Mesenchymal stem cell (in vitro differentiated cells and primary cell): Measurements from ENCODE around the gene ZNF747.

Source experiments
- DNase-seq: peaks from one replicate; pipeline ENCODE4 v3.0.0-alpha.2; 2013
- H2AFZ ChIP-seq: one replicate; pipeline ENCODE4 v1.6.1; 2013; ENCODE audit warnings: low read depth, mild to moderate bottlenecking, control low read depth, inconsistent platforms, low read length, moderate library complexity
- H2AK5ac ChIP-seq: 2 replicates; pipeline ENCODE4 v1.6.1; 2013; ENCODE audit warnings: low read length, moderate library complexity, mild to moderate bottlenecking, inconsistent platforms; ENCODE audit not compliant: severe bottlenecking
- H2BK120ac ChIP-seq: one replicate; pipeline ENCODE4 v1.6.1; 2013; ENCODE audit warnings: low read depth, mild to moderate bottlenecking, inconsistent platforms, low read length, moderate library complexity
- H2BK12ac ChIP-seq, 2 experiments: one replicate each; pipeline ENCODE4 v1.6.1; 2013; ENCODE audit warnings: inconsistent platforms in 2 of 2, low read length in 2 of 2, mild to moderate bottlenecking in 2 of 2, moderate library complexity in 2 of 2, control low read depth in 1 of 2
- H2BK15ac ChIP-seq: one replicate; pipeline ENCODE4 v1.6.1; 2013; ENCODE audit warnings: mild to moderate bottlenecking, low read depth, inconsistent platforms; ENCODE audit not compliant: poor library complexity, severe bottlenecking
- H2BK5ac ChIP-seq: 2 replicates; pipeline ENCODE4 v1.6.1; 2013; ENCODE audit warnings: low read depth, mild to moderate bottlenecking, low read length, control low read depth, inconsistent platforms; ENCODE audit not compliant: poor library complexity, severe bottlenecking
- H3K14ac ChIP-seq, 2 experiments: one replicate each; pipeline ENCODE4 v1.6.1; 2013; ENCODE audit warnings: inconsistent platforms in 2 of 2, low read length in 2 of 2, control low read depth in 1 of 2, mild to moderate bottlenecking in 1 of 2, moderate library complexity in 1 of 2
- H3K18ac ChIP-seq, 2 experiments: one replicate each; pipeline ENCODE4 v1.6.1; 2013; ENCODE audit warnings: inconsistent platforms in 2 of 2, low read length in 2 of 2, control low read depth in 1 of 2, low read depth in 1 of 2, mild to moderate bottlenecking in 1 of 2
- H3K23ac ChIP-seq, 2 experiments: one replicate each; pipeline ENCODE4 v1.6.1; 2013; ENCODE audit warnings: inconsistent platforms in 2 of 2, low read length in 2 of 2, mild to moderate bottlenecking in 2 of 2, moderate library complexity in 2 of 2, control low read depth in 1 of 2
- H3K27ac ChIP-seq: 2 replicates; pipeline ENCODE4 v1.5.1; 2013; ENCODE audit warnings: mild to moderate bottlenecking, moderate library complexity, low read length, control low read depth, inconsistent platforms; ENCODE audit not compliant: poor library complexity, severe bottlenecking
- H3K27me3 ChIP-seq, 2 experiments: 2 replicates each; pipeline versions ENCODE4 v1.6.1 to v1.7.0; 2013; ENCODE audit warnings: low read length in 2 of 2, mild to moderate bottlenecking in 2 of 2, moderate library complexity in 2 of 2, control low read depth in 1 of 2, inconsistent platforms in 1 of 2; ENCODE audit not compliant: control insufficient read depth in 1 of 2, insufficient read depth in 1 of 2
- H3K36me3 ChIP-seq, 2 experiments: 2 replicates each; pipeline versions ENCODE4 v1.6.1 to v1.7.0; 2013; ENCODE audit warnings: low read length in 2 of 2, control low read depth in 1 of 2, inconsistent platforms in 1 of 2, low read depth in 1 of 2, mild to moderate bottlenecking in 1 of 2; ENCODE audit not compliant: insufficient read depth in 2 of 2, control insufficient read depth in 1 of 2
- H3K4ac ChIP-seq, 2 experiments: one replicate each; pipeline ENCODE4 v1.6.1; 2013; ENCODE audit warnings: inconsistent platforms in 2 of 2, low read length in 2 of 2, mild to moderate bottlenecking in 2 of 2, moderate library complexity in 2 of 2, control low read depth in 1 of 2, low read depth in 1 of 2
- H3K4me1 ChIP-seq: 2 replicates; pipeline ENCODE4 v1.6.1; 2013; ENCODE audit warnings: low read depth, low read length, control low read depth; ENCODE audit not compliant: control insufficient read depth, insufficient read depth
- H3K4me2 ChIP-seq: 2 replicates; pipeline ENCODE4 v1.6.1; 2013; ENCODE audit warnings: low read length, mild to moderate bottlenecking, inconsistent platforms; ENCODE audit not compliant: poor library complexity, severe bottlenecking
- H3K4me3 ChIP-seq, 2 experiments: 2 replicates each; pipeline versions ENCODE4 v1.5.1 to v1.7.0; 2013; ENCODE audit warnings: low read length in 2 of 2, mild to moderate bottlenecking in 2 of 2, control low read depth in 1 of 2, low read depth in 1 of 2; ENCODE audit not compliant: insufficient read depth in 1 of 2
- H3K79me1 ChIP-seq: replicated peaks from 2 replicates; pipeline ENCODE4 v1.6.1; 2013; ENCODE audit warnings: mild to moderate bottlenecking, control low read depth, low read length, inconsistent platforms; ENCODE audit not compliant: poor library complexity, severe bottlenecking
- H3K9ac ChIP-seq: 2 replicates; pipeline ENCODE4 v1.7.0; 2013; ENCODE audit warnings: mild to moderate bottlenecking, low read length, moderate library complexity
- H3K9me3 ChIP-seq: 2 replicates; pipeline ENCODE4 v1.7.0; 2013; ENCODE audit warnings: mild to moderate bottlenecking, low read length; ENCODE audit not compliant: control insufficient read depth
- H4K8ac ChIP-seq: one replicate; pipeline ENCODE4 v1.6.1; 2013; ENCODE audit warnings: inconsistent platforms, mild to moderate bottlenecking, low read length, moderate library complexity
- H4K91ac ChIP-seq: one replicate; pipeline ENCODE4 v1.6.1; 2013; ENCODE audit warnings: mild to moderate bottlenecking, low read length, inconsistent platforms
- WGBS: methylation state at CpG from one replicate; pipeline ENCODE4 v1.1.7; 2013; ENCODE audit warnings: mixed read lengths; 5-methylcytosine and 5-hydroxymethylcytosine counted together

The ZNF747 gene

DNA sequence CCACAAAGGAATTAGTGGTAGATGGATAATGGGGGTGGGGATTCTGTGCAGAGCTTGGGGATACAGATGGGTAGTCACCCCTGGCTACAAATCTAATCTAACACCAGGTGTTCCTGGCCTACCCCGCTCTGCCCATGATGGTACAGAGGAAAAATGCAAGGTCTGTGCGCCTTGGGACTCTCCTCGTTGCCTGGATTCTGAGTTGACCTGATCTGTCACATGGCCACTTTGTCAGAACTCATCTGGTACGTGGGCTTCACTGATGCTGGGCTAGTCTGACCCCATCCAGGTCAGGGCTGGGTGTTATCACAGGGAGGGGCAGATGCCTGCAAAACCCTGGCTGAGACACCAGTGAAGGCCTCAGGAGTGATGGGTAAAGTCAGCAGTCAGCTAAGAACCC is 18.3 kb upstream of the ZNF747 start:
- 94% methylated on average over 4 of the region's 4 CpGs for WGBS
- peak overlapping the region; percentile 32 for H2BK5ac ChIP-seq
- no peak for DNase-seq
- no peak overlapping the region for H4K91ac ChIP-seq
- H3K27ac ChIP-seq = no peak overlapping the region
- peaks cover 27% of the 10 kb centered on the region for H3K79me1 ChIP-seq
- H4K8ac ChIP-seq = no peak overlapping the region
- no peak overlapping the region for H3K4me3 ChIP-seq
- H3K4me2 ChIP-seq = no peak overlapping the region
- peaks cover 27 to 30% of the 10 kb centered on the region in 2 experiments for H3K36me3 ChIP-seq
- no peak overlapping the region for H3K23ac ChIP-seq
- no peak overlapping the region for H2BK120ac ChIP-seq
- no peak overlapping the region for H2BK12ac ChIP-seq
- no peak overlapping the region for H2AK5ac ChIP-seq
- H3K18ac ChIP-seq = no peak overlapping the region
- no peak overlapping the region for H3K9ac ChIP-seq
- no peaks in the 10 kb centered on the region for H3K9me3 ChIP-seq
- no peak overlapping the region for H2BK15ac ChIP-seq
- H3K4ac ChIP-seq = no peak overlapping the region
- no peaks in the 10 kb centered on the region for H3K27me3 ChIP-seq
- no peak overlapping the region for H2AFZ ChIP-seq
- H3K4me1 ChIP-seq = peaks cover 10% of the 10 kb centered on the region
- H3K14ac ChIP-seq = no peak overlapping the region

DNA sequence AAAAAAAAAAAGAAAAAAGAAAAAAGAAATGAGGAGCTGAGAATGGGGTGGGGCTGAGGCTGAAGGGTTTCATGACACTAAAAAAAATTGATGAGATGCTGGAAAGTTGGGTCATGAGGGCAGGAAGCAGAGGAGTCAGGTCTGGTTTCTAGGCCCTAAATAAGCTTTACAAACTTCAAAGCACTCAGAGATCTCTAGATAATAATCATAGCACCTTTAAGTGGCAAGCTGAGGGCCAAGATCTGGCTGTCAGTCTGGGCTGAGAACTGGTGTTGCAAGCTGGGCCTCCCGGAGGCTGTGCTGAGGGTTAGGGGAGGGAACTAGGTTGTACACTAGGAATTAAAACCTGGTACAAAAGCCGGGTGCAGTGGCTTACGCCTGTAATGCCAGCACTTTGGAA is 17.1 kb upstream of the ZNF747 start:
- no peak overlapping the region for H3K14ac ChIP-seq
- no peak overlapping the region for H2BK15ac ChIP-seq
- H3K4me1 ChIP-seq = peaks cover 5% of the 10 kb centered on the region
- peaks cover 24% of the 10 kb centered on the region for H3K79me1 ChIP-seq
- no peak overlapping the region for H3K27ac ChIP-seq
- H3K4me2 ChIP-seq = no peak overlapping the region
- no peak overlapping the region for H2BK5ac ChIP-seq
- H3K36me3 ChIP-seq = peaks cover 27 to 30% of the 10 kb centered on the region in 2 experiments
- H2AFZ ChIP-seq = no peak overlapping the region
- H2AK5ac ChIP-seq = no peak overlapping the region
- H2BK120ac ChIP-seq = no peak overlapping the region
- H4K8ac ChIP-seq = no peak overlapping the region
- no peak overlapping the region for H3K4me3 ChIP-seq
- H3K23ac ChIP-seq = no peak overlapping the region
- H3K9ac ChIP-seq = no peak overlapping the region
- H3K18ac ChIP-seq = no peak overlapping the region
- no peaks in the 10 kb centered on the region for H3K27me3 ChIP-seq
- no peaks in the 10 kb centered on the region for H3K9me3 ChIP-seq
- no peak overlapping the region for H2BK12ac ChIP-seq
- no peak overlapping the region for H4K91ac ChIP-seq
- WGBS = 51% methylated on average over 3 of the region's 3 CpGs
- no peak overlapping the region for H3K4ac ChIP-seq
- DNase-seq = no peak

DNA sequence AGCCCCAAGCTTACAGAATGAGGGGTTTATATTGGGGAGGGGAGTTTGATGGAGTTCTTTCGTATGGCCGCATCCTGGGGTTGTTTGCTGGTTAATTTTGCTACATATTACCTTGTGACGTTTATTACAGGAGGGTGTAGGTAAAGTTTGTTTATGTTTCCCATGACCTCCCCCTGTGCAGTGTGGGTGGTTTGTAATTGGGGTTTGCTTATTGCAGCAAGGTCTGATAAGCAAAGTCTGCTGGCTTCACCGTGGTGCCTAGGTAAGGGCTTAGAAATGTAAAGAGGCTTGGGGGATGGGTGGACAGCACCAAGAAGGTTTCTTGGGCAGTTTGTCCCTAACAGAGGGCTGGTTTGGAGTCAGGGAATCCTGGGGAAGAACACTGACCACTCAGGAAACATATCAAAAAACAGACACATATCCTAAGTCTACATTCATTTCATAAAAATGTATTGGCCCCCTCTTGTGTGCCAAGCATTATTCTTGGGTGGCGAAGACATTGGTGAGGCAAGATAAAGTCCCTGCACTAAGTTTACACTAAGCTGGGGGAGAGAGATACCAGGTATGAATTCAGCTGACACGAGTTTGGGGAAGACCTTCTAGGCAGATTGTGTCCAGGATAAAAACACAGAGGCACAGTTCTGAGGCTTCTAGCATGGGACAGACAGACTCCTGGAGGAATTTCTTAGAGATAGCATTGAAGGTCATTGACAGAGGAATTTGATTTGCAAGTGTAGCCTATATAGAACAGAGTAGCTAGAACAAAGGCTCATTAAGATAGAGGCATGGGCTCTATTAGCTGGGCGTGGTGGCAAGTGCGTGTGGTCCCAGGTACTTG is 14.0 kb upstream of the ZNF747 start:
- Histone ChIP-seq H3K14ac (peak overlapping the region in 1 of 2 experiments; percentile 59), H3K27me3 (no peaks in the 10 kb centered on the region), H3K4me3 (no peak overlapping the region), H3K4me2 (no peak overlapping the region), H2BK5ac (no peak overlapping the region), H2AK5ac (peak overlapping the region; percentile 21), H3K79me1 (peaks cover 12% of the 10 kb centered on the region), H3K9ac (no peak overlapping the region), H2BK12ac (peak overlapping the region in 1 of 2 experiments; percentile 45), H3K9me3 (no peaks in the 10 kb centered on the region), H3K36me3 (peaks cover 9 to 11% of the 10 kb centered on the region in 2 experiments), H3K18ac (peak overlapping the region; percentile 23 to 66), H3K4me1 (peaks cover 5% of the 10 kb centered on the region), H2BK120ac (no peak overlapping the region), H2BK15ac (no peak overlapping the region), H4K8ac (no peak overlapping the region), H3K27ac (no peak overlapping the region), H2AFZ (no peak overlapping the region), H4K91ac (no peak overlapping the region), H3K4ac (no peak overlapping the region), H3K23ac (no peak overlapping the region)
- 75% methylated on average over 8 of the region's 8 CpGs for whole genome bisulfite sequencing
- no peak for DNase-seq

DNA sequence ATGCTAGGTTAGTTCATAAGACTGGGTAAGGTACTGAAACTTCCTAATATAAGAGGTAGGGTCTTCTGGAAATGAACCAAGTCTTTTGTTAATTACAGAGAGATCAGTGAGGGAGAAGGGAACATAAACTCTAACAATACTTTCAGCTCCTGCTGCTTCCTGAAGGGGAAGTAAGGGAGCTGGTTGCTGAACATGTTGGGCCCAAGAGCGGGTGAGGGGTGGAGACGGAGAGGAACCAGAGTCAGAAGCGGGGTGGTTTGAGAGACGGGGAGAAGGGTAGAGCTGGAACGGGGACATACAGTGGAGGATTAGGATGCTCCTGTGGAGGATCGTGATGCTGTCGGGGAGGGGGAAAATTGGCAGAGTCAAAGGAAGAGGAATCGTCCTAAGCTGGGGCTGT is 11.5 kb upstream of the ZNF747 start:
- Histone ChIP-seq H3K14ac (no peak overlapping the region), H2BK5ac (no peak overlapping the region), H3K27me3 (no peaks in the 10 kb centered on the region), H3K4me3 (no peak overlapping the region), H3K79me1 (peaks cover under 1% of the 10 kb centered on the region), H3K4me1 (peaks cover 9% of the 10 kb centered on the region), H4K91ac (no peak overlapping the region), H2BK12ac (no peak overlapping the region), H3K18ac (no peak overlapping the region), H3K4me2 (no peak overlapping the region), H3K27ac (no peak overlapping the region), H2BK120ac (no peak overlapping the region), H2AK5ac (no peak overlapping the region), H3K9ac (no peak overlapping the region), H2BK15ac (no peak overlapping the region), H2AFZ (no peak overlapping the region), H3K9me3 (no peaks in the 10 kb centered on the region), H3K36me3 (no peaks in the 10 kb centered on the region), H3K23ac (no peak overlapping the region), H4K8ac (no peak overlapping the region), H3K4ac (no peak overlapping the region)
- DNase-seq = no peak
- WGBS = 92% methylated on average over 8 of the region's 8 CpGs
